Duodenal mucosa (tissue), 2 donors: ENCODE measurements around the gene KCTD1.

Experiments
- H3K27ac ChIP-seq: one replicate; pipeline ENCODE4 v1.7.0; 2013; ENCODE audit warnings: low read depth, low read length
- H3K27me3 ChIP-seq, 2 donors: one replicate each; pipeline ENCODE4 v1.7.0; 2013; ENCODE audit warnings: low read length in 2 of 2, control low read depth in 1 of 2; ENCODE audit not compliant: insufficient read depth in 2 of 2, control insufficient read depth in 1 of 2
- H3K36me3 ChIP-seq, 2 donors: one replicate each; pipeline ENCODE4 v1.7.0; 2013; ENCODE audit warnings: low read length in 2 of 2, control low read depth in 1 of 2; ENCODE audit not compliant: insufficient read depth in 2 of 2, control insufficient read depth in 1 of 2
- H3K4me1 ChIP-seq, 2 donors: one replicate each; pipeline ENCODE4 v1.7.0; 2013; ENCODE audit warnings: low read length in 2 of 2, control low read depth in 1 of 2; ENCODE audit not compliant: insufficient read depth in 2 of 2, control insufficient read depth in 1 of 2
- H3K4me3 ChIP-seq, 2 donors: one replicate each; pipeline ENCODE4 v1.7.0; 2013; ENCODE audit warnings: low read length in 2 of 2, low read depth in 1 of 2
- H3K9ac ChIP-seq, 2 donors: one replicate each; pipeline ENCODE4 v1.7.0; 2013; ENCODE audit warnings: low read length in 2 of 2, low read depth in 1 of 2
- H3K9me3 ChIP-seq, 2 donors: one replicate each; pipeline ENCODE4 v1.7.0; 2013; ENCODE audit warnings: low read length in 2 of 2, control low read depth in 1 of 2; ENCODE audit not compliant: control insufficient read depth in 1 of 2

KCTD1 gene

GRCh38 chr18:26524002-26524401 lies 24.4 kb downstream of the KCTD1 start:
- H3K27ac ChIP-seq, result no peak overlapping the region
- no peaks in the 10 kb centered on the region for H3K36me3 ChIP-seq
- no peaks in the 10 kb centered on the region for H3K4me1 ChIP-seq
- H3K4me3 ChIP-seq, result no peak overlapping the region
- no peaks in the 10 kb centered on the region for H3K9me3 ChIP-seq
- no peak overlapping the region for H3K9ac ChIP-seq
- no peaks in the 10 kb centered on the region for H3K27me3 ChIP-seq

- H3K27me3 ChIP-seq, result no peaks in the 10 kb centered on the region
- no peak overlapping the region for H3K4me3 ChIP-seq
- no peaks in the 10 kb centered on the region for H3K36me3 ChIP-seq
- H3K27ac ChIP-seq, result no peak overlapping the region
- H3K4me1 ChIP-seq, result no peaks in the 10 kb centered on the region
- no peaks in the 10 kb centered on the region for H3K9me3 ChIP-seq
- no peak overlapping the region for H3K9ac ChIP-seq
Observed at GRCh38 chr18:26521617-26522016, 26.7 kb downstream of the KCTD1 start.

DNA sequence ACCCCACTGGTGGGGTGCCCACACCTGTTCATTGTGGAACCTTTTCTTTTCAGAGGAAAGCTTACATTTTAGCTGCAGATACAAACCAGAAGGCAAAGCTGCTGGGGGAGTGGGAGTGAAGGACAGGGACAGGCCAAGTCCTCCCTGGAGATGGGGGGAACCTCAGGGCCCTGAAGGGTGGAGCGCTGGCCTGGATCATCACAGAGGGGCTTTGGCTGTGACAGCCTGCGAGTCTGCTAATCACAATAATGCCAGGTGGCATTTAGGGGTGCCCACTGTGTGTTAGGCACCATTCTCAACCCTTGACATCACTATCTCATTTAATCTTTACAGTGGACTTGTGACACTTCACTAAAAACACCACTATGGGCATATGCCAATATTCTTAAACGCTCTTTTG lies 27.4 kb downstream of the KCTD1 start:
- Histone ChIP-seq H3K36me3 (no peaks in the 10 kb centered on the region), H3K27ac (no peak overlapping the region), H3K9ac (no peak overlapping the region), H3K27me3 (no peaks in the 10 kb centered on the region), H3K9me3 (no peaks in the 10 kb centered on the region), H3K4me1 (no peaks in the 10 kb centered on the region), H3K4me3 (no peak overlapping the region)

DNA sequence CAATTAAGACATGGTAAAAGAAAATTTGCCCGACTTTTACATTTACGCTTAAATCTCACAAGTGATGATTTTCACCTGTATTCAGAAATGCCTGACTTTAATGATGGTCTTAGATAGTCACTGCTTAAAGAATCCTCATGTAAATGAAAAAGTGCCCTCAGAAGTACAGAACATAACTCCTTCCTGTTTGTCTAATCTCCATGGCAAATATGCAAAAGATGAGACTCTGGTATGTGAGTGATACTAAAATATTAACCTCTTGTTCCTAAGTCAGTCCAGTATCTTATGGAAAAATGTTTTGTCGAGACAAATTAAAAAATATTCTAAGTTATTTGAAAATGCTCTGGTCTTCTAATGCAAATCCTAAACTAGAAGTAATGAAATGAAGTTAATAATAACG lies 29.2 kb downstream of the KCTD1 start:
- H3K27ac ChIP-seq, result no peak overlapping the region
- no peaks in the 10 kb centered on the region for H3K9me3 ChIP-seq
- no peaks in the 10 kb centered on the region for H3K4me1 ChIP-seq
- no peak overlapping the region for H3K9ac ChIP-seq
- H3K4me3 ChIP-seq, result no peak overlapping the region
- no peaks in the 10 kb centered on the region for H3K36me3 ChIP-seq
- no peaks in the 10 kb centered on the region for H3K27me3 ChIP-seq

GRCh38 chr18:26516964-26517363 lies 31.4 kb downstream of the KCTD1 start:
- H3K27me3 ChIP-seq, result no peaks in the 10 kb centered on the region
- no peak overlapping the region for H3K4me3 ChIP-seq
- H3K27ac ChIP-seq, result no peak overlapping the region
- H3K9ac ChIP-seq, result no peak overlapping the region
- H3K36me3 ChIP-seq, result no peaks in the 10 kb centered on the region
- peaks cover 0 to under 1% of the 10 kb centered on the region in 2 donors for H3K4me1 ChIP-seq
- no peaks in the 10 kb centered on the region for H3K9me3 ChIP-seq

GRCh38 chr18:26515643-26516487 lies 32.5 kb downstream of the KCTD1 start:
- H3K9me3 ChIP-seq, result no peaks in the 10 kb centered on the region

DNA sequence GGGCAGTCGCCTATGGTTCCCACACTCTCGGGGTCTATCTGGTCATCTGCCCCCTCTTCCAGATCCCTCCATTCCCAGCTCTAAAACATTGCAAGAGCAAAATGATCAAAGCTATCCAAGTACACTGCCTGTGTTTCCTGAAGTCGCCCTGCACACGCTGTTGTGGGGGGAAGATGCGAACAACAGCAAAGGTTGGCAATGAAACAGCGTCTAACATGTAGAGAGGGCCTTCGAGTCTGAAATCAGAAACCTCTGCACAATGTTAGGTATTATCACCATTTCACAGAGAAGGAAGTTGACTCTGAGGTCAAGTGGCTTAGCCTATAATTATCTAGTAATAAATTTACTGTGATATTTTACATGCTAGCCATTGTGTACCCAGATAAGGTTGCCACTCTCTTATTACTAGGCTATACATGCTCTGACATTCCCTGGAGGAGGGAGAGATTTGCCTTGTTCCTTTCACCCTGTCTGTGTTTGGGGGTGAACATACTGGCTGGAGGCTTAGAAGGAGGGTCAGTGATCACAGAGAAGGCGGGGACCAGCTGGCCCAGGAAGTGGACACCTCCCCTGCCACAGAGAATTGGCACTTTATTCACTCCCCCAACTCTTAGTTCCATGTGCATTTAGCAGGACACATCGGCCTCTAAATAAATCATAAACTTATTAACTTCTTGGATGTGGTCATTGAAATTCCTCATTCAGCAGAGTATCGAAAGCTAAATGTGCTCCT lies 36.8 kb downstream of the KCTD1 start:
- H3K4me3 ChIP-seq, result no peak overlapping the region
- no peaks in the 10 kb centered on the region for H3K9me3 ChIP-seq
- no peak overlapping the region for H3K27ac ChIP-seq
- no peak overlapping the region for H3K9ac ChIP-seq
- peaks cover 11% of the 10 kb centered on the region in 2 donors for H3K4me1 ChIP-seq
- no peaks in the 10 kb centered on the region for H3K27me3 ChIP-seq
- H3K36me3 ChIP-seq, result no peaks in the 10 kb centered on the region

More at GRCh38 chr18:26515643-26516487, 32.5 kb downstream of the KCTD1 start:
- H3K27me3 ChIP-seq, result no peaks in the 10 kb centered on the region
- no peak overlapping the region for H3K9ac ChIP-seq
- H3K36me3 ChIP-seq, result no peaks in the 10 kb centered on the region
- no peak overlapping the region for H3K4me3 ChIP-seq
- H3K27ac ChIP-seq, result no peak overlapping the region
- H3K4me1 ChIP-seq, result peaks cover 11% of the 10 kb centered on the region in 2 donors

- Histone ChIP-seq H3K9me3 (no peaks in the 10 kb centered on the region), H3K27ac (no peak overlapping the region), H3K9ac (no peak overlapping the region)
Observed at GRCh38 chr18:26510337-26510736, 38.0 kb downstream of the KCTD1 start.

GRCh38 chr18:26506012-26506411 lies 42.3 kb downstream of the KCTD1 start:
- Histone ChIP-seq H3K27ac (no peak overlapping the region), H3K9me3 (no peaks in the 10 kb centered on the region), H3K4me3 (no peak overlapping the region), H3K36me3 (no peaks in the 10 kb centered on the region), H3K9ac (no peak overlapping the region), H3K27me3 (no peaks in the 10 kb centered on the region), H3K4me1 (peaks cover under 1 to 1% of the 10 kb centered on the region in 2 donors)

More at GRCh38 chr18:26510337-26510736, 38.0 kb downstream of the KCTD1 start:
- H3K4me3 ChIP-seq, result no peak overlapping the region
- H3K27me3 ChIP-seq, result no peaks in the 10 kb centered on the region
- H3K36me3 ChIP-seq, result no peaks in the 10 kb centered on the region
- H3K4me1 ChIP-seq, result peaks cover 11% of the 10 kb centered on the region in 2 donors

DNA sequence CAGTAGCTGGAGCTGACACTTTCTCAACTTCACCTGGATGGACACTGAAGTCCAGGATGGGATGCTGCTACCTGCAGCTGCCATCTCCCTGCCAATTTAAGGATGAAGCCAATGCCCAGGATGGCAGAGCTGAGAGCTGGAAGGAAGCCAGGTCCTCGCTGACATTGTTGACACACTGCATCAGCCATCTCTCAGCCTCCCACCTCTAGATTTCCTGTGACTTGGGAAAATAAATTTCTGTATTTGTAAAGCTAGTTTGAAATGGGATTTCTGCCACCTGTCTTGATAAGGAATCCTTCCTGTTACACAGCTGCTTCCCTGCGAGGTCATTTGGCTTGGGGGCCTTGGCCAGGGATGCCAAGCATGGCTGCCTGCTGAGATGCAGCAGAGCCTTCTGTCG lies 43.5 kb downstream of the KCTD1 start:
- H3K4me1 ChIP-seq, result no peaks in the 10 kb centered on the region
- no peaks in the 10 kb centered on the region for H3K9me3 ChIP-seq
- H3K9ac ChIP-seq, result no peak overlapping the region
- H3K27me3 ChIP-seq, result no peaks in the 10 kb centered on the region
- no peak overlapping the region for H3K27ac ChIP-seq
- H3K4me3 ChIP-seq, result no peak overlapping the region
- H3K36me3 ChIP-seq, result no peaks in the 10 kb centered on the region
